ENCODE measurements around the gene DNMT1. TPM values are rescaled to one million over a fixed set of nuclear protein-coding genes. Genes with fewer than 3 reads are reported as not detected.

Gene DNMT1
- total RNA-seq, 1 experiment from 2014 or later = 144 TPM

DNA sequence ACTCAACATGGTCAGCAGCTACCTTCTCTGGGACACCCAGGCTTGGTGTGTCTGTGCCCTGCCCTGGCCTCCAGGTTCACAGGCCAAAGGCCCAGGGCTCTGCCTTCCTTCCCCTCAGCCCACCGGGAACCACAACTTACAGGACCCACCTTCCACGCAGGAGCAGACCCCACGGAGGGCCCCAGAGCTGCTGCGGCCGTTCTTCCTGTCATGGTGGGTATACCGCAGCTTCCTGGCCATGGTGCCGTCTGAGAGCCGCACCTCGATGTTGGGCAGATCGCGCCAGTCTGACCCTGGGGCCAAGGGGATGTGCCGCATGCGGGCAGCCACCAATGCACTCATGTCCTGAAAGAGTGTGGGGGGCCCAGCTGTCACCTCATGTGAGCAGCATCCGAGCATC lies 57.8 kb downstream of the DNMT1 start:
- no peak overlapping the region for H3K27ac Mint-ChIP-seq (ENCODE audit: unreplicated experiment)
- no peaks in the 10 kb centered on the region for H3K9me3 ChIP-seq
- no peaks in the 10 kb centered on the region for H3K9me3 Mint-ChIP-seq (ENCODE audit: unreplicated experiment)
- ChIA-PET CTCF (no interaction called here), POLR2A (no interaction called here)
- H3K36me3 ChIP-seq (ENCODE audit: control insufficient read depth, insufficient read depth, low read length) = peaks cover 1% of the 10 kb centered on the region; the same call in 1 of the 2 replicates
- no peak overlapping the region for H3K4me3 Mint-ChIP-seq (ENCODE audit: unreplicated experiment)
- intact Hi-C loops (cut with micrococcal nuclease; ENCODE audit: unreplicated experiment) = no loop called here
- no peaks in the 10 kb centered on the region for H3K4me1 Mint-ChIP-seq (ENCODE audit: low read depth, unreplicated experiment)
- H3K27me3 ChIP-seq (replicated peaks; ENCODE audit: control insufficient read depth, insufficient read depth, low read length) = no peaks in the 10 kb centered on the region
- H3K4me3 ChIP-seq (ENCODE audit: low read depth, low read length) = no peak overlapping the region
- TF ChIP-seq, protein P1, sequence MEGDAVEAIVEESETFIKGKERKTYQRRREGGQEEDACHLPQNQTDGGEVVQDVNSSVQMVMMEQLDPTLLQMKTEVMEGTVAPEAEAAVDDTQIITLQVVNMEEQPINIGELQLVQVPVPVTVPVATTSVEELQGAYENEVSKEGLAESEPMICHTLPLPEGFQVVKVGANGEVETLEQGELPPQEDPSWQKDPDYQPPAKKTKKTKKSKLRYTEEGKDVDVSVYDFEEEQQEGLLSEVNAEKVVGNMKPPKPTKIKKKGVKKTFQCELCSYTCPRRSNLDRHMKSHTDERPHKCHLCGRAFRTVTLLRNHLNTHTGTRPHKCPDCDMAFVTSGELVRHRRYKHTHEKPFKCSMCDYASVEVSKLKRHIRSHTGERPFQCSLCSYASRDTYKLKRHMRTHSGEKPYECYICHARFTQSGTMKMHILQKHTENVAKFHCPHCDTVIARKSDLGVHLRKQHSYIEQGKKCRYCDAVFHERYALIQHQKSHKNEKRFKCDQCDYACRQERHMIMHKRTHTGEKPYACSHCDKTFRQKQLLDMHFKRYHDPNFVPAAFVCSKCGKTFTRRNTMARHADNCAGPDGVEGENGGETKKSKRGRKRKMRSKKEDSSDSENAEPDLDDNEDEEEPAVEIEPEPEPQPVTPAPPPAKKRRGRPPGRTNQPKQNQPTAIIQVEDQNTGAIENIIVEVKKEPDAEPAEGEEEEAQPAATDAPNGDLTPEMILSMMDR (IDR thresholded peaks at IDR 0.05; ENCODE audit: insufficient read depth in 1 of 2, low read depth in 1 of 2, low read length in 1 of 2, severe bottlenecking in 1 of 2, unreplicated experiment in 1 of 2) = no peak
- H3K36me3 Mint-ChIP-seq (ENCODE audit: insufficient read depth, unreplicated experiment) = peaks cover 64% of the 10 kb centered on the region
- H3K27me3 Mint-ChIP-seq (ENCODE audit: insufficient read depth, unreplicated experiment) = no peaks in the 10 kb centered on the region
- no TSS peak for BruUV-seq (replicated peaks)
- no peak for DNase-seq
- no peaks in the 10 kb centered on the region for H3K4me1 ChIP-seq

DNA sequence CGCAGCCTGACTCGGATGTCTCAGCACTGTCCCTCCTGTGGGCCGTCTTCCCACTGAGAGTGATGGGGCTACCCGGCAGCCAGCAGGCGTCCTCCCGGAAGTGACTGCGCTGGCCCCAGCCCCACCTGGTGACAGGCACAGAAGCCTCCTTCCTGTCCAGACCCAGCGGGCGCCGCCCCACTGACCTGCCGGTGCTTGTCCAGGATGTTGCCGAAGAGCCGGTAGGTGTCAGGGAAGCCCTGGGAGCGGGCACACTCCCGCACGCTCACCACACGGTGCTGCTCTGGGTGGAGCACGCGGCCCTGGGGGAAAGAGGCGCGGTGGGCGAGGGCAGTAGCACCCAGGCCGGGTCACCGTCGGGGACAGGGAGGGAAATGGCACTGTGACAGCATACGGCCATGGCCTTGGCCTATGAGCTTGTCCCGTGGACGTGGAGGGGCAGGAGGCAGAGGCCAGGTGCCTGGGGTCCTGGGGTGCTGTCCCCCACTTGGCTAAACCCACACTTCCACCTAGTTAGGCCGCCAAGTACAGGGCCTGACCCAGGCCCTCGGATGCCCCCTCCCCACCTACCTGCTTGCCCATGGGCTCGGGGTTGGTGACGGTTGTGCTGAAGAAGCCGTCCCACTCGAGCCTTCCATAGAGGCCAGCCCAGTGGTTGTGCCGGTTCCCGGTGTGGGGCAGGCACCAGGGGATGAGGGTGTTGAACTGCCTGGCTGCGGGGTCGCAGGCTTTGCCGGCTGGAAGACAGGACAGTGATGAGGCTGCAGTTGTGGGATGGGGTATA lies 59.0 kb downstream of the DNMT1 start:
- peaks cover 61% of the 10 kb centered on the region for H3K36me3 Mint-ChIP-seq (ENCODE audit: insufficient read depth, unreplicated experiment)
- no peak overlapping the region for H3K4me3 Mint-ChIP-seq (ENCODE audit: unreplicated experiment)
- ChIA-PET POLR2A (no interaction called here), CTCF (no interaction called here)
- intact Hi-C loops (cut with micrococcal nuclease; ENCODE audit: unreplicated experiment) = no loop called here
- H3K27me3 Mint-ChIP-seq (ENCODE audit: insufficient read depth, unreplicated experiment) = no peaks in the 10 kb centered on the region
- Histone ChIP-seq H3K4me3 (ENCODE audit: low read depth, low read length) (no peak overlapping the region), H3K36me3 (ENCODE audit: control insufficient read depth, insufficient read depth, low read length) (peaks cover 1% of the 10 kb centered on the region; the same call in 1 of the 2 replicates), H3K4me1 (no peaks in the 10 kb centered on the region), H3K9me3 (no peaks in the 10 kb centered on the region), H3K27me3 (replicated peaks; ENCODE audit: control insufficient read depth, insufficient read depth, low read length) (no peaks in the 10 kb centered on the region)
- no peaks in the 10 kb centered on the region for H3K4me1 Mint-ChIP-seq (ENCODE audit: low read depth, unreplicated experiment)
- no peak overlapping the region for H3K27ac Mint-ChIP-seq (ENCODE audit: unreplicated experiment)
- DNase-seq = no peak
- no peaks in the 10 kb centered on the region for H3K9me3 Mint-ChIP-seq (ENCODE audit: unreplicated experiment)
- BruUV-seq (replicated peaks) = no TSS peak
- TF ChIP-seq, protein P1 (IDR thresholded peaks at IDR 0.05; ENCODE audit: insufficient read depth in 1 of 2, low read depth in 1 of 2, low read length in 1 of 2, severe bottlenecking in 1 of 2, unreplicated experiment in 1 of 2) = no peak

DNA sequence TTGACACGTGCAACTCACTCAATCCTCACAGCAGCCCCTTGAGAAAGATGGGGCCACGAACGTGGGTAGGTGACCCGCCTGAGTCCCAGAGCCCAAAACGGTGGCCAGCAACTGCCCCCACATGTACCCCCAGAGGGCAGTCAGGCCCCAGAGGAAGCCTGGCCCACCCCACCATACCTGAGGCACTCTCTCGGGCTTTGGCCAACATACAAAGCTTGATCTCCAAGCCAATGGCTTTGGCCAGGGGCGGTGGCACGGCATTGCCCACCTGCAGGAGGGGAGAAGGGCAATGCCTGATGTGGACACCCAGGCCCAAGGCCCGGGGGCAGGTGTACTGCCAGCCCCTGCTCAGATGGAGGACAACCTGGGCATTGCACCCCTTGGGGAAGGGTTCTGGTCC lies 60.7 kb downstream of the DNMT1 start:
- CTCF ChIA-PET = no interaction called here
- H3K9me3 ChIP-seq = no peaks in the 10 kb centered on the region
- Mint-ChIP-seq H3K36me3 (ENCODE audit: insufficient read depth, unreplicated experiment) (peaks cover 53% of the 10 kb centered on the region), H3K27me3 (ENCODE audit: insufficient read depth, unreplicated experiment) (no peaks in the 10 kb centered on the region), H3K4me3 (ENCODE audit: unreplicated experiment) (no peak overlapping the region), H3K9me3 (ENCODE audit: unreplicated experiment) (no peaks in the 10 kb centered on the region), H3K4me1 (ENCODE audit: low read depth, unreplicated experiment) (no peaks in the 10 kb centered on the region), H3K27ac (ENCODE audit: unreplicated experiment) (no peak overlapping the region)
- intact Hi-C loops (cut with micrococcal nuclease; ENCODE audit: unreplicated experiment) = no loop called here
- H3K36me3 ChIP-seq (ENCODE audit: control insufficient read depth, insufficient read depth, low read length) = peaks cover 1% of the 10 kb centered on the region; the same call in 1 of the 2 replicates
- no peaks in the 10 kb centered on the region for H3K4me1 ChIP-seq
- POLR2A ChIA-PET = no interaction called here
- TF ChIP-seq, protein P1 (IDR thresholded peaks at IDR 0.05; ENCODE audit: insufficient read depth in 1 of 2, low read depth in 1 of 2, low read length in 1 of 2, severe bottlenecking in 1 of 2, unreplicated experiment in 1 of 2) = no peak
- DNase-seq = no peak
- H3K27me3 ChIP-seq (replicated peaks; ENCODE audit: control insufficient read depth, insufficient read depth, low read length) = no peaks in the 10 kb centered on the region
- H3K4me3 ChIP-seq (ENCODE audit: low read depth, low read length) = no peak overlapping the region
- no TSS peak for BruUV-seq (replicated peaks)

Data from Caco-2 (cell line).